ENCODE measurements around the gene ZNF275. TPM values are rescaled to one million over a fixed set of nuclear protein-coding genes. Genes with fewer than 3 reads are reported as not detected.

Gene ZNF275
- total RNA-seq, 4 donors from 2014 or later = 1.0 to 4.7 (median 2.7) TPM

- WGBS, 2 donors = 100% methylated on average over 1 of the region's 1 CpG
- TF ChIP-seq, protein P1, sequence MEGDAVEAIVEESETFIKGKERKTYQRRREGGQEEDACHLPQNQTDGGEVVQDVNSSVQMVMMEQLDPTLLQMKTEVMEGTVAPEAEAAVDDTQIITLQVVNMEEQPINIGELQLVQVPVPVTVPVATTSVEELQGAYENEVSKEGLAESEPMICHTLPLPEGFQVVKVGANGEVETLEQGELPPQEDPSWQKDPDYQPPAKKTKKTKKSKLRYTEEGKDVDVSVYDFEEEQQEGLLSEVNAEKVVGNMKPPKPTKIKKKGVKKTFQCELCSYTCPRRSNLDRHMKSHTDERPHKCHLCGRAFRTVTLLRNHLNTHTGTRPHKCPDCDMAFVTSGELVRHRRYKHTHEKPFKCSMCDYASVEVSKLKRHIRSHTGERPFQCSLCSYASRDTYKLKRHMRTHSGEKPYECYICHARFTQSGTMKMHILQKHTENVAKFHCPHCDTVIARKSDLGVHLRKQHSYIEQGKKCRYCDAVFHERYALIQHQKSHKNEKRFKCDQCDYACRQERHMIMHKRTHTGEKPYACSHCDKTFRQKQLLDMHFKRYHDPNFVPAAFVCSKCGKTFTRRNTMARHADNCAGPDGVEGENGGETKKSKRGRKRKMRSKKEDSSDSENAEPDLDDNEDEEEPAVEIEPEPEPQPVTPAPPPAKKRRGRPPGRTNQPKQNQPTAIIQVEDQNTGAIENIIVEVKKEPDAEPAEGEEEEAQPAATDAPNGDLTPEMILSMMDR (IDR thresholded peaks at IDR 0.05) = no peak
- TF ChIP-seq POLR2A (IDR thresholded peaks at IDR 0.05) = no peak
- no peak overlapping the region for H3K4me3 ChIP-seq (ENCODE audit: low read depth, poor library complexity, severe bottlenecking)
- no peak for DNase-seq (ENCODE audit: low spot score in 2 of 2)
- intact Hi-C loops (cut with DNase I; ENCODE audit: low total_unique reads) = no loop called here
These were observed 23.9 kb downstream of the ZNF275 start for GRCh38 chrX:153357877-153358276.

- 34 to 56% methylated on average over 2 of the region's 2 CpGs for WGBS, 2 donors
- intact Hi-C loops (cut with DNase I; ENCODE audit: low total_unique reads) = no loop called here
- no peak for TF ChIP-seq POLR2A (IDR thresholded peaks at IDR 0.05)
- TF ChIP-seq, protein P1 (IDR thresholded peaks at IDR 0.05) = no peak
- no peak for DNase-seq (ENCODE audit: low spot score in 2 of 2)
- H3K4me3 ChIP-seq (ENCODE audit: low read depth, poor library complexity, severe bottlenecking) = no peak overlapping the region
These were observed 27.9 kb downstream of the ZNF275 start for GRCh38 chrX:153361781-153362397.

DNA sequence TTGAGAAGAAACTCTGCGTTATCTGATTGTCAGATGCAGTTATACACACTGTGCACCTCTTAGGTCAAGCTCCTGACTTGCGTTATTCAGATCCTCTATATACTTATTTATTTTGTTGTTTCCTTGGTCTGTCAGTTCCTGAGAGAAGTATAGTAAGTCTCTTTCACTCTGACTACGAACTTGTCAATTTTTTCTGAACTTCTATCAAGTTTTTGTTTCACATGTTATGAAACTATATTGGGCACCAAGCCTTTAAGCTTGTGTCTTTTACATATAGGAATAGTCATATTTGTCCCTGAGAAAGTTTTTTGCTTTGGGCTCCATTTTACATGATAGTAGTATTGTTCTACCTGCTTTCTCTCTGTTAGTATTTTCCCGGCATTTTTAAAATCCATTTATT, 31.7 kb downstream of the ZNF275 start:
- no peak for TF ChIP-seq POLR2A (IDR thresholded peaks at IDR 0.05)
- TF ChIP-seq, protein P1 (IDR thresholded peaks at IDR 0.05) = no peak
- WGBS, 2 donors = 80 to 87% methylated on average over 4 of the region's 4 CpGs

GRCh38 chrX:153366119-153366518, 32.2 kb downstream of the ZNF275 start:
- intact Hi-C loops (cut with DNase I; ENCODE audit: low total_unique reads) = no loop called here
- no peak for DNase-seq (ENCODE audit: low spot score in 2 of 2)
- H3K4me3 ChIP-seq (ENCODE audit: low read depth, poor library complexity, severe bottlenecking) = no peak overlapping the region
- no peak for TF ChIP-seq POLR2A (IDR thresholded peaks at IDR 0.05)
- TF ChIP-seq, protein P1 (IDR thresholded peaks at IDR 0.05) = no peak
- WGBS, 2 donors = 86 to 88% methylated on average over 3 of the region's 3 CpGs

More for the DNA sequence above, 31.7 kb downstream of the ZNF275 start:
- no peak for DNase-seq (ENCODE audit: low spot score in 2 of 2)
- no peak overlapping the region for H3K4me3 ChIP-seq (ENCODE audit: low read depth, poor library complexity, severe bottlenecking)
- intact Hi-C loops (cut with DNase I; ENCODE audit: low total_unique reads) = no loop called here

GRCh38 chrX:153366878-153367538, 33.1 kb downstream of the ZNF275 start:
- DNase-seq (ENCODE audit: low spot score in 2 of 2) = no peak
- H3K4me3 ChIP-seq (ENCODE audit: low read depth, poor library complexity, severe bottlenecking) = no peak overlapping the region
- intact Hi-C loops (cut with DNase I; ENCODE audit: low total_unique reads) = no loop called here
- TF ChIP-seq, protein P1 (IDR thresholded peaks at IDR 0.05) = no peak
- no peak for TF ChIP-seq POLR2A (IDR thresholded peaks at IDR 0.05)
- WGBS, 2 donors = 69 to 73% methylated on average over 5 of the region's 5 CpGs

Measured in lower leg skin (tissue), 4 donors.